Vagina (tissue), 2 donors: ENCODE results near the gene EPS8L3. TPM values are rescaled to one million over a fixed set of nuclear protein-coding genes. Genes with fewer than 3 reads are reported as not detected.

Experiments
- DNase-seq, 2 donors: peaks; one replicate each; pipeline ENCODE4 v3.0.0-alpha.2; 2017; ENCODE audit errors: extremely low spot score in 2 of 2
- H3K27ac ChIP-seq: fragments of 200-600 bp; sonication (generic); one replicate; pipeline ENCODE4 v1.5.1; 2019
- H3K27me3 ChIP-seq: fragments of 200-600 bp; sonication (generic); one replicate; pipeline ENCODE4 v1.5.1; 2019
- H3K36me3 ChIP-seq, 2 donors: fragments of 200-600 bp; sonication (generic); one replicate each; pipeline ENCODE4 v1.5.1; 2017 to 2019
- H3K4me1 ChIP-seq: fragments of 200-600 bp; sonication (generic); one replicate; pipeline ENCODE4 v1.5.1; 2019
- H3K4me3 ChIP-seq, 2 donors: fragments of 200-600 bp; sonication (generic); 1 replicate in 1 of 2; 2 replicates in 1 of 2; pipeline ENCODE4 v1.5.1; 2016 to 2019
- H3K9me3 ChIP-seq: fragments of 200-600 bp; sonication (generic); one replicate; pipeline ENCODE4 v1.5.1; 2019
- POLR2A ChIP-seq, 2 donors: fragments of 450-650 bp; IDR thresholded peaks; one replicate each; pipeline ENCODE4 v1.6.1; 2017; ENCODE audit warnings: antibody characterized with exemption in 2 of 2, mild to moderate bottlenecking in 2 of 2, moderate library complexity in 2 of 2
- POLR2AphosphoS5 ChIP-seq, 2 donors: sonication (generic); formaldehyde crosslinking; IDR thresholded peaks; one replicate each; pipeline ENCODE4 v1.9.0; 2017; ENCODE audit warnings: antibody characterized with exemption in 2 of 2, mild to moderate bottlenecking in 2 of 2, low read depth in 1 of 2; ENCODE audit not compliant: insufficient read depth in 1 of 2
- intact Hi-C: fragments of 100-400 bp; cut with DNase I; formaldehyde crosslinking; loops from one replicate; pipeline ENCODE4 v1.15.1; 2023
- total RNA-seq: library from RNA; depleted of rRNA; stranded (reverse); fragments of >200 nt; gene quantifications from one replicate; pipeline ENCODE4 v1.2.3, GENCODE V29; 2016
- TF ChIP-seq, protein P1 (sequence below), 3 experiments: fragments of 450-650 bp in 2 of 3; fragments of 200-600 bp in 1 of 3; sonication (generic) in 1 of 3; IDR thresholded peaks; one replicate each; pipeline ENCODE4 v1.5.1; 2017 to 2019; ENCODE audit warnings: antibody characterized with exemption in 3 of 3, mild to moderate bottlenecking in 2 of 3, moderate library complexity in 2 of 3

Gene EPS8L3
- total RNA-seq, 1 donor from 2014 or later = not detected

- DNase-seq = no peak
- no peaks in the 10 kb centered on the region for H3K36me3 ChIP-seq
- no peaks in the 10 kb centered on the region for H3K27me3 ChIP-seq
- H3K9me3 ChIP-seq = no peaks in the 10 kb centered on the region
- peaks cover 11% of the 10 kb centered on the region for H3K4me1 ChIP-seq
- intact Hi-C loops = no loop called here
- no peak overlapping the region for H3K4me3 ChIP-seq
- TF ChIP-seq POLR2A (IDR thresholded peaks at IDR 0.05) = no peak
- no peak for TF ChIP-seq POLR2AphosphoS5 (IDR thresholded peaks at IDR 0.05; ENCODE audit: insufficient read depth in 1 of 2, low read depth in 1 of 2)
- TF ChIP-seq, protein P1, sequence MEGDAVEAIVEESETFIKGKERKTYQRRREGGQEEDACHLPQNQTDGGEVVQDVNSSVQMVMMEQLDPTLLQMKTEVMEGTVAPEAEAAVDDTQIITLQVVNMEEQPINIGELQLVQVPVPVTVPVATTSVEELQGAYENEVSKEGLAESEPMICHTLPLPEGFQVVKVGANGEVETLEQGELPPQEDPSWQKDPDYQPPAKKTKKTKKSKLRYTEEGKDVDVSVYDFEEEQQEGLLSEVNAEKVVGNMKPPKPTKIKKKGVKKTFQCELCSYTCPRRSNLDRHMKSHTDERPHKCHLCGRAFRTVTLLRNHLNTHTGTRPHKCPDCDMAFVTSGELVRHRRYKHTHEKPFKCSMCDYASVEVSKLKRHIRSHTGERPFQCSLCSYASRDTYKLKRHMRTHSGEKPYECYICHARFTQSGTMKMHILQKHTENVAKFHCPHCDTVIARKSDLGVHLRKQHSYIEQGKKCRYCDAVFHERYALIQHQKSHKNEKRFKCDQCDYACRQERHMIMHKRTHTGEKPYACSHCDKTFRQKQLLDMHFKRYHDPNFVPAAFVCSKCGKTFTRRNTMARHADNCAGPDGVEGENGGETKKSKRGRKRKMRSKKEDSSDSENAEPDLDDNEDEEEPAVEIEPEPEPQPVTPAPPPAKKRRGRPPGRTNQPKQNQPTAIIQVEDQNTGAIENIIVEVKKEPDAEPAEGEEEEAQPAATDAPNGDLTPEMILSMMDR (IDR thresholded peaks at IDR 0.05) = no peak
- H3K27ac ChIP-seq = no peak overlapping the region
Measured at GRCh38 chr1:109762039-109762585, 1.6 kb downstream of the EPS8L3 start.

DNA sequence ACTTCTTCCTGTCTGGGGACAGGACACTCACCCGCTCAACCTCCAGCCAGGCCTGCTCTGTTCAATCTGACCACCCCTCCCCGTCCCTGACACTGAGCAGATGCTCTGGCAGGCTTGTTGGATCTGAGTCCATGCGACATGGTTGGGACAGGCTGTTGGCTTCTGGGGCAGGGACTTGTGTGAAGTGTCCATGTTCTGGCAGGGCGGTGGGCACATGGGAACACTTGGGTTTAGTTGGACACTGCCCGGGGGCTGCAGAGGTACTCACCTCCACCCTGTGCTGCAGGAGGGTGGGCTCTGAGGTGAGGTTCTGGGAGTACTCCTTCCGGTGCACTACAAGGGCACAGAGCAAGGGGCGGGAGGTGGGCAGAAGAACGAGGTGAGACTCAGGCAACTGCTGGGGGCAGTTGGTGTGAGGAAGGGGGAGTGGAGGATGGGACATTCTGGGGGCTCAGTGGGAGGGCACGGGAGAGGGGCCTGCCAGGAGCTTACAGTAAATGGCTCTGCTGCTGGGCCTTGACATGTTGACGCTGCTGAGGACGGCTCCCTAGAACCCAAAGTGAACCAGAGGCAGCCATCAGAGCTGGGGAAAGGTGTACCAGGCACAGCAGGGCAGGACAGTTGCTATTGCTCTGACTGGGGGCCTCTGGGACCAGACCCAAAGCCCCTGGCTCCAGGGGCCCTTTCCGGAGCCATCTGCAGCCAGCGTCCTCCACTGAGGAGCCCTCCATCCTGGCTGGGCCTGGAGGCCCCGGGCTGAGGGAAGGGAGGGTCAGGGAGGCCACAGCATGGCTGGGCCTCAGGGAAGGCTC, 2.3 kb downstream of the EPS8L3 start:
- Histone ChIP-seq H3K27ac (no peak overlapping the region), H3K4me1 (peaks cover 11% of the 10 kb centered on the region)

DNA sequence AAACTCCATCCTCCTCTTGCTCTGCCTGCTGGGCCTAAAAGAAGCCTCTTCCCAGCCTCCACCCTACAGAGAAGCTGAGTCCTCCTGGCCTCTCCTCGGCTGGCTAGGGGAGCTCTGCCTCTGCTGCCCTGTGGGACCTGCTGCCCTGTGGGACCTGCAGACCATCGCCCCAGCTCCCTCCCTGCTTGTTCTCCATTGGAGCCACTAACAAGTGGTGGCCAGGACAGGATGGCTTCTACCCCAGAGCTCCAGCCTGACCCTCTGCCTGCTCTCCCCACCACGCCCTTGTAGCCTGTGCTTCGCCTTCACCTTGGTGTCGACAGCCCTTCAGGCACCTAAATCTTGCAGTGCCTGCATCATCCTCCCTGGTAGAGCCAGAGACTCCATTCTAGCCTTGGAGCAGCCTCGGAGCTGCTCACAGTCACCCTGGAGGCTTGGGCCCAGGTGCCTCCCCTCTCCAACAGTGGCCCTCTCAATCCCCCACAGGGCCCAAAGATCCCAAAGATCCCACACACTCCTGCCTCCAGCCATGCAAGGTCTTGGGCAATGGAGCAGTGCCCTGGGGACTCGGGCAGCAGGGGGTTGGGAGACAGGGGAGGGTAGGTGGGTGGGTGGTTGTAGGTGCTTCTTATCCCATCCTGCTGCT, 3.0 kb downstream of the EPS8L3 start:
- no peak for TF ChIP-seq POLR2AphosphoS5 (IDR thresholded peaks at IDR 0.05; ENCODE audit: insufficient read depth in 1 of 2, low read depth in 1 of 2)
- TF ChIP-seq POLR2A (IDR thresholded peaks at IDR 0.05) = no peak
- TF ChIP-seq, protein P1 (IDR thresholded peaks at IDR 0.05) = no peak
- no peaks in the 10 kb centered on the region for H3K9me3 ChIP-seq
- intact Hi-C loops = no loop called here
- H3K27me3 ChIP-seq = no peaks in the 10 kb centered on the region
- H3K36me3 ChIP-seq = no peaks in the 10 kb centered on the region
- no peak overlapping the region for H3K4me3 ChIP-seq
- DNase-seq = no peak
- peaks cover 11% of the 10 kb centered on the region for H3K4me1 ChIP-seq
- H3K27ac ChIP-seq = no peak overlapping the region

More for the DNA sequence above, 2.3 kb downstream of the EPS8L3 start:
- H3K27me3 ChIP-seq = no peaks in the 10 kb centered on the region
- intact Hi-C loops = no loop called here
- H3K4me3 ChIP-seq = no peak overlapping the region
- no peaks in the 10 kb centered on the region for H3K9me3 ChIP-seq
- no peak for DNase-seq
- H3K36me3 ChIP-seq = no peaks in the 10 kb centered on the region
- TF ChIP-seq, protein P1 (IDR thresholded peaks at IDR 0.05) = no peak
- TF ChIP-seq POLR2A (IDR thresholded peaks at IDR 0.05) (no peak), POLR2AphosphoS5 (IDR thresholded peaks at IDR 0.05; ENCODE audit: insufficient read depth in 1 of 2, low read depth in 1 of 2) (no peak)

- Histone ChIP-seq H3K4me1 (peaks cover 11% of the 10 kb centered on the region), H3K27me3 (no peaks in the 10 kb centered on the region), H3K27ac (no peak overlapping the region), H3K9me3 (no peaks in the 10 kb centered on the region), H3K4me3 (no peak overlapping the region), H3K36me3 (no peaks in the 10 kb centered on the region)
- no peak for DNase-seq
- intact Hi-C loops = no loop called here
- TF ChIP-seq POLR2A (IDR thresholded peaks at IDR 0.05) = no peak
- TF ChIP-seq, protein P1 (IDR thresholded peaks at IDR 0.05) = no peak
- TF ChIP-seq POLR2AphosphoS5 (IDR thresholded peaks at IDR 0.05; ENCODE audit: insufficient read depth in 1 of 2, low read depth in 1 of 2) = no peak
Measured at GRCh38 chr1:109759513-109760334, 4.0 kb downstream of the EPS8L3 start.
